Activated T-helper 17 cell treated with anti-CD3 and anti-CD28 coated beads, Interleukin-2, amount 50 U/mL, for 72 hours (primary cell): ENCODE data around the gene VWF. TPM values are rescaled to one million over a fixed set of nuclear protein-coding genes. Genes with fewer than 3 reads are reported as not detected.
"Not testable (repeated sequence)": the region's sequence is repeated elsewhere in the genome, so short reads cannot be mapped to it uniquely, and the experiment has no call there.

Experiments
- ATAC-seq: fragments of 150-1000 bp; cut with Tn5 transposase; replicated peaks from 2 replicates; pipeline ENCODE4 v1.10.0; 2021; ENCODE audit warnings: mild to moderate bottlenecking, moderate library complexity
- H3K27ac Mint-ChIP-seq: one replicate; pipeline ENCODE4 v1.8.0; 2022; ENCODE audit warnings: mixed read lengths
- H3K27me3 Mint-ChIP-seq: one replicate; pipeline ENCODE4 v1.8.0; 2022; ENCODE audit warnings: mixed read lengths
- H3K36me3 Mint-ChIP-seq: one replicate; pipeline ENCODE4 v1.8.0; 2022; ENCODE audit warnings: low read depth, mild to moderate bottlenecking, mixed read lengths
- H3K4me1 Mint-ChIP-seq: one replicate; pipeline ENCODE4 v1.8.0; 2022; ENCODE audit warnings: mixed read lengths
- H3K4me3 Mint-ChIP-seq: one replicate; pipeline ENCODE4 v1.8.0; 2022; ENCODE audit warnings: mild to moderate bottlenecking, mixed read lengths
- H3K9me3 Mint-ChIP-seq: one replicate; pipeline ENCODE4 v1.8.0; 2022; ENCODE audit warnings: mixed read lengths
- total RNA-seq, 2 donors: library from RNA; stranded (reverse); gene quantifications; one replicate each; pipeline ENCODE4 v1.2.3, GENCODE V29; 2022

Gene VWF
- total RNA-seq, result under 1 TPM; 0.04 to 0.08 TPM

DNA sequence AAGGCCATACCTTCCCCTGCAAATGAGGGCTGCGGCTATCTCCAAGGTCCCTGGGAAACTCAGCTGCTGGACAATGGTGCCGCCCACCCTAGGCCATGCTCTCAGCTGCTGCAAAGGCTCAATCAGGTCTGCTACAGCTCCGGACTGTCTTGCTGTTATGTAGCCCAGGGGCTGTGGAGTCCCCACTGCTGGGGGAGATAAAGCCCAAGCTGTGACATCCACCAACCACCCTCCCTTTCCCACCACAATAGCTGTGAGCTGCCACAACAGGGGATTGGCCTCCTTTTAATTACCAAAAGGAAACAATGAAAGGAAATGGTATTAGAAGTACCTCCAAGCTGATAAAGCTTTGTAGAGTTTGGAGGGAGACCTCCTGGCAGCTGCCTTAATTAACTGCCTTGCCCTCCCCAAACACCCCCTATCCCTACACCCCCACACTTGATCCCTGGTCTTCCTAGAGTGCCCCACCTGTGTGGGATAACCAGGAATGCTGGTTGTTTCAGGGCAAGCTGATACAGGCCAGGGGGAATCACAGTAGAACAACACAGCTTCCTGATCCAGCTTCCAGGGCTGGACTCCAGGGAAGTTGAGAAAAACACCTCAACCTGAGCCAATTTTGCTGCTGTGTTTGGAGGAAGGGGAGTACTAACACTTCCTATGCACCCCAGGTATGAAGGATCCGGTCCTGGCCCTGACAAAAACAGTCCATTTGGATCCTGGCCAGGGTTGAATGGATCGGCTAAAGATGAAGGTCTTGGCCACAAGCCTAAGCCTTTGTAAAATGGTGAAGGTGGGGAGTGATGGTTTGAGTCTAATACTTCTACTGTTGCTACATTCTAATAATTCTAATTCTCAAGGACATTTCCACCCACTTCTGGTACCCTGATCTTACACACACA is at the start of gene VWF:
Gene VWF, minus strand, starts transcription at position 260 of the 899 bp plus-strand sequence. CDS start 1,474 bp downstream, outside the sequence.
- Mint-ChIP-seq H3K9me3 (no peaks in the 10 kb centered on the region), H3K27me3 (no peaks in the 10 kb centered on the region), H3K4me1 (no peaks in the 10 kb centered on the region), H3K27ac (no peak within 1 kb of the TSS), H3K4me3 (no peak within 1 kb of the TSS), H3K36me3 (no peaks in the 10 kb centered on the region)
- ATAC-seq, result no peak

DNA sequence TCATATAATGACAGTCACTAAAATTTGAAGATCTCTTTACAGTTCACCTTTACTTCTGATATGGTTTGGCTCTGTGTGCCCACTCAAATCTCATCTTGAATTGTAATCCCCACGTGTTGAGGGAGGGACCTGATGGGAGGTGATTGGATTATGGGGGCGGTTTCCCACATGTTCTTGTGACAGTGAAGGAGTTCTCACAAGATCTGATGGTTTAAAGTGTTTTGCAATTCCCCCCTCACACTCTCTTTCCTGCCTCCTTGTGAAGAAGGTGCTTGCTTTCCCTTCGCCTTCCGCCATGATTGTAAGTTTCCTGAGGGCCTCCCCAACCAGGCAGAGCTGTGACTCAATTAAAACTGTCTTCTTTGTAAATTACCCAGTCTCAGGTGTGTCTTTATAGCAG is 48.4 kb upstream of the VWF start:
- H3K36me3 Mint-ChIP-seq, result no peaks in the 10 kb centered on the region
- H3K27me3 Mint-ChIP-seq, result peaks cover 16% of the 10 kb centered on the region
- no peak overlapping the region for H3K4me3 Mint-ChIP-seq
- no peaks in the 10 kb centered on the region for H3K9me3 Mint-ChIP-seq
- no peak for ATAC-seq
- H3K27ac Mint-ChIP-seq, result no peak overlapping the region
- peaks cover 13% of the 10 kb centered on the region for H3K4me1 Mint-ChIP-seq

GRCh38 chr12:6172086-6172485 is 47.6 kb upstream of the VWF start:
- Mint-ChIP-seq H3K36me3 (no peaks in the 10 kb centered on the region), H3K9me3 (no peaks in the 10 kb centered on the region), H3K4me1 (peaks cover 21% of the 10 kb centered on the region), H3K27me3 (peaks cover 16% of the 10 kb centered on the region), H3K4me3 (no peak overlapping the region), H3K27ac (no peak overlapping the region)
- ATAC-seq, result no peak

DNA sequence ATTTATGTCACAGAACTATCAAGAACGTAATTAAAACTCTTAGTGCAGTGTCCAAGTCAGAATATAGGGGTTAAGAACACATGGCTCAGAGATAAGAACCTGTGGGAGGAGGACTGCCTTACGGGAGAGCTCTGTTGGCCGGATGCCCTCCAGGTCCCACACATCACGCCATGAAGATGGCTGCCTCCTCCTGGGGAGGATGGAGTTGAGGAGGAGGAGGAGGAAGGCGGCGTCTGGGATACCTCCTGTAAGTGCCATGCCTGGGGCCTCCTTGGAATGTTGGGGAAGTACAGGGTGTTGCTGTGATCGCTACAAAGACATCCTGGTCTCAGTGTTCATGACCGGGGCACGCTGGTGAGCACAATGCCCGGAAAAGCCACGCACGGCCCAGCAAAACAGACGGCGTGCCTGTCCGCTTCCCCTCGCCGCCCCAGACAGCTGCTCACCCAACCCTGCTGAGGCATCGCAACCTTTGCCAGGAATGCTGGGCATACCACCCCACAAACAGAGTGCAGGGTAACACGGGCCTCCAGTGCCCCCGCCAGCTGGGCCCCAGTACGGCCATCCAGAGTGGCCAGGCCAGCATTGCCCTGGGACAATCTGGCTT is 47.0 kb upstream of the VWF start:
- Mint-ChIP-seq H3K27ac (no peak overlapping the region), H3K4me3 (no peak overlapping the region), H3K9me3 (no peaks in the 10 kb centered on the region), H3K27me3 (peaks cover 16% of the 10 kb centered on the region), H3K4me1 (peaks cover 24% of the 10 kb centered on the region), H3K36me3 (no peaks in the 10 kb centered on the region)
- ATAC-seq, result no peak

DNA sequence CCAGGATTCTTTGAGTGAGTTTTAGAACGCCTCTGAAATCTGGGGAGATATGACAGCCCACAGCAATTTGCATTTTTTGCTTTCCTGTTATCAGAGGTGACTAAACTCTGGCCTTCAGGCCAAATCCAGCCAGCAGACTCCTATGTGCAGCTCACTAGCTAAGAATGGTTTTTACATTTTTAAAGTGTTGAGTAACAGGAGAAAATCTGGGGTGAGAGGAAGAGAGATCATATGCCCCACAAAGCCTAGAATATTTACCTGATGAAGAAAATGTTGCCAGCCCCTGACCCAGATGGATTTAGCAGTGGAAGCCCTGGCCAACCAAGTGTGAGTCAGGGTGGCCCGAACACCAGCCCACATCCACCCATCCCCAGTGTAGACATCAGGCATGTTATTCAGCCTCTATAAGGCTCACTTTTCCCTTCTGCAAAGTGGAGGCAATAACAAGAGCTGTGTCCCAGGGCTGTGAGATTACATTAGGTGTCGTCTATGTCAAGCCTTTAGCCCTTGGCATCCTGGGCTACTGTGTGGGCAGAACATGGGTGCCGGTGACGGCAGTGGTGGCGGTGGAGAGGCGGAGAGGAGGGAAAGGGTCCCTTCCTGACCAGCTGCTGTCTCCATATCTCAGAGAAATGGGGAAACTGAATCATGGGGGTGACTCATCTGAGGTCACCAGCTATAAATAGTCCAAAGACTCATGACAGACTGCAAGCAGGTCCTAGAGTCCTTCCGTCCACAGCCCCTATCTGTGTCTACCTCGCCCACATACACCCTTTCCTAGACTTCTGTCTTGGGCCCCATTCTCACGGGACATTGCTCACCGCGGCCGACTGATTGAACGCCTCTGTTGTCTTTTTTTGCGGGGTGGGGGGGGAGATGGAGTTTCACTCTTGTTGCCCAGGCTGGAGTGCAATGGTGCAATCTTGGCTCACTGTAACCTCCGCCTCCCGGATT is 43.1 kb upstream of the VWF start:
- H3K27ac Mint-ChIP-seq, result peak overlapping the region; percentile 88
- H3K27me3 Mint-ChIP-seq, result peaks cover 9% of the 10 kb centered on the region
- ATAC-seq, result peak; percentile 93
- H3K9me3 Mint-ChIP-seq, result no peaks in the 10 kb centered on the region
- H3K4me3 Mint-ChIP-seq, result peak overlapping the region; percentile 53
- H3K36me3 Mint-ChIP-seq, result no peaks in the 10 kb centered on the region
- peaks cover 24% of the 10 kb centered on the region for H3K4me1 Mint-ChIP-seq

DNA sequence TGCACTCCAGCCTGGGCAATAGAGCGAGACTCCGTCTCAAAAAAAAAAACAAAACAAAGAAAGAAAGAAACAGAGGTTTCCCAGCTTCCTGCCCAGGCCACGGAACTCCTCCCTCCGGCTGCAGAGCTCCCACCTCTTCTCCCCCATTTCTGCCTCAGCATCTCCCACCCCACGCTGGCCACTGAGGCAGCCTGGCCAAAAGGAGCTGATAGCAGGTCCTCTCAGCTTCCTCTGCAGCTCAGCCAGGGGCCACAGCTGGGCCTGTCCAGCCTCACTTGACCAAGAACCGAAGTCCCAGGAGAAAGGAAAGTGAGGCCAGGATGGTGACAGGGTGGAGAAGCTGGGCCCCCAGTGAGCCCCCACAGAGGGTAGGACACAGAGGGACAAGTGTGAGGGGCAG is 42.3 kb upstream of the VWF start:
- Mint-ChIP-seq H3K4me1 (peaks cover 24% of the 10 kb centered on the region), H3K9me3 (no peaks in the 10 kb centered on the region), H3K4me3 (peak overlapping the region; percentile 53), H3K27me3 (peaks cover 9% of the 10 kb centered on the region), H3K36me3 (no peaks in the 10 kb centered on the region), H3K27ac (peak overlapping the region; percentile 88)
- ATAC-seq, result no peak

GRCh38 chr12:6165395-6165794 is 40.9 kb upstream of the VWF start:
- no peaks in the 10 kb centered on the region for H3K36me3 Mint-ChIP-seq
- H3K4me1 Mint-ChIP-seq, result peaks cover 24% of the 10 kb centered on the region
- ATAC-seq, result no peak
- no peaks in the 10 kb centered on the region for H3K9me3 Mint-ChIP-seq
- no peak overlapping the region for H3K27ac Mint-ChIP-seq
- peaks cover 16% of the 10 kb centered on the region for H3K27me3 Mint-ChIP-seq
- H3K4me3 Mint-ChIP-seq, result no peak overlapping the region

DNA sequence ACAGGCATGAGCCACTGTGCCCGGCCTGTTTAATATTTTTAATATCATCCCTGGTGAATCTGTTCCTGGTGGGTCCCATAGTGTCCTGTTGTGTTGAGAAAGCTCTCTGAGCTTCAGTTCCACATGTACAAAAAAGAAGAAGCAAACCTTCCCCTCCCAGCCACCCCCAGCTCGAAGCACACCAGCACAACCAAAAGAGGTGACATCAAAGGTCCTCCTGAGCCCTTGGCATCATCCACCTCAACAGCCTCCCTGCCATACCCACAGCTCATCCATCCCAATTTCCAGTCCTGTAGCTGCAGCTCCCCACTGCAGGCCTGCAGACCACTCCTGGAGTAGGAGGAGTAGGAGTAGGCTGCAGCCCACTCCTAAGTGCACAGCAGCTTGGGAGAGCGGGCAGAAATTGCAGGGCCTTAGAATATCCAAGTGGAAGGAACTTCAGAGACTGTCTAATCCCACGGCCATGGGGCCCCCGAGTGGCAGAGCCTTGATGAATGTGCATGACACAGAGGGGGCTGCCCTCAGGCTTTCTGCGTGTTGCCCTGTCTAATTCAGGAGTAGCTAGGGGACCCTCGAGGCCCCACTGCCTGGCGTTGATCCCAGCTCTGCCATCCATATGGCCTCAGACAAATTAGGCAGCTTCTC is 39.1 kb upstream of the VWF start:
- Mint-ChIP-seq H3K27me3 (peaks cover 17% of the 10 kb centered on the region), H3K4me3 (no peak overlapping the region), H3K9me3 (no peaks in the 10 kb centered on the region), H3K36me3 (no peaks in the 10 kb centered on the region), H3K27ac (no peak overlapping the region), H3K4me1 (peaks cover 15% of the 10 kb centered on the region)
- no peak for ATAC-seq

GRCh38 chr12:6161124-6161882 is 36.8 kb upstream of the VWF start:
- no peaks in the 10 kb centered on the region for H3K4me1 Mint-ChIP-seq
- peaks cover 16% of the 10 kb centered on the region for H3K27me3 Mint-ChIP-seq
- H3K9me3 Mint-ChIP-seq, result no peaks in the 10 kb centered on the region
- H3K4me3 Mint-ChIP-seq, result no peak overlapping the region
- ATAC-seq, result no peak
- H3K36me3 Mint-ChIP-seq, result no peaks in the 10 kb centered on the region
- peak overlapping the region; percentile 46 for H3K27ac Mint-ChIP-seq

DNA sequence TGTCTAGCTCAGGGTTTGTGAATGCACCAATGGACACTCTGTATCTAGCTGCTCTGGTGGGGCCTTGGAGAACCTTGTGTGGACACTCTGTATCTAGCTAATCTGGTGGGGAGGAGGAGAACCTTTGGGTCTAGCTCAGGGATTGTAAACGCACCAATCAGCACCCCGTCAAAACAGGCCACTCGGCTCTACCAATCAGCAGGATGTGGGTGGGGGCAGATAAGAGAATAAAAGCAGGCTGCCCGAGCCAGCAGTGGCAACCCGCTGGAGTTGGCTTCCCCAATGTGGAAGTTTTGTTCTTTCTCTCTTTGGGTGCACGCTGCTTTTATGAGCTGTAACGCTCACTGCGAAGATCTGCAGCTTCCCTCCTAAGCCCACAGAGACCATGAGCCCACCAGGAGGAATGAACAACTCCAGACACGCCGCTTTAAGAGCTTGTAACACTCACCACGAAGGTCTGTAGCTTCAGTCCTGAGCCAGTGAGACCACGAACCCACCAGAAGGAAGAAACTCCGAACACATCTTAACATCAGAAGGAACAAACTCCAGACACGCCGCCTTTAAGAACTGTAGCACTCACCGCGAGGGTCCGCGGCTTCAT is 35.7 kb upstream of the VWF start:
- ATAC-seq, H3K9me3 Mint-ChIP-seq, H3K36me3 Mint-ChIP-seq, H3K4me1 Mint-ChIP-seq, H3K4me3 Mint-ChIP-seq: not testable (repeated sequence)
- peak overlapping the region; percentile 46 for H3K27ac Mint-ChIP-seq
- peaks cover 16% of the 10 kb centered on the region for H3K27me3 Mint-ChIP-seq

GRCh38 chr12:6159166-6160011 is 34.9 kb upstream of the VWF start:
- H3K4me1 Mint-ChIP-seq, ATAC-seq, H3K4me3 Mint-ChIP-seq, H3K9me3 Mint-ChIP-seq, H3K36me3 Mint-ChIP-seq, H3K27ac Mint-ChIP-seq: not testable (repeated sequence)
- H3K27me3 Mint-ChIP-seq, result peaks cover 20% of the 10 kb centered on the region

- Mint-ChIP-seq H3K4me1 (no peaks in the 10 kb centered on the region), H3K27ac (no peak overlapping the region), H3K36me3 (no peaks in the 10 kb centered on the region), H3K9me3 (no peaks in the 10 kb centered on the region), H3K4me3 (no peak overlapping the region), H3K27me3 (peaks cover 20% of the 10 kb centered on the region)
- ATAC-seq, result no peak
Observed at GRCh38 chr12:6158749-6159148, 34.3 kb upstream of the VWF start.
